GM19025 (cell line): ENCODE data around the gene PTPRG.

Experiments
- ATAC-seq: cut with Tn5 transposase; IDR thresholded peaks from one replicate; pipeline ENCODE4 v1.9.1; 2021; ENCODE audit warnings: mild to moderate bottlenecking, low read depth, moderate library complexity; ENCODE audit not compliant: unreplicated experiment

The PTPRG gene

GRCh38 chr3:61646851-61647525 is 85.6 kb downstream of the PTPRG start:
- ATAC-seq = no peak

GRCh38 chr3:61648481-61648880 is 87.1 kb downstream of the PTPRG start:
- no peak for ATAC-seq

GRCh38 chr3:61649381-61650170 is 88.2 kb downstream of the PTPRG start:
- no peak for ATAC-seq

- ATAC-seq = no peak
These were observed 88.9 kb downstream of the PTPRG start for GRCh38 chr3:61650276-61650675.

GRCh38 chr3:61650719-61651410 is 89.5 kb downstream of the PTPRG start:
- no peak for ATAC-seq

GRCh38 chr3:61657689-61658088 is 96.3 kb downstream of the PTPRG start:
- ATAC-seq = no peak

GRCh38 chr3:61662861-61663260 is 101.5 kb downstream of the PTPRG start:
- ATAC-seq = no peak

GRCh38 chr3:61663356-61664104 is 102.2 kb downstream of the PTPRG start:
- no peak for ATAC-seq

GRCh38 chr3:61664105-61664482 is 102.7 kb downstream of the PTPRG start:
- ATAC-seq = no peak

GRCh38 chr3:61665121-61665520 is 103.8 kb downstream of the PTPRG start:
- ATAC-seq = no peak

- no peak for ATAC-seq
These were observed 104.6 kb downstream of the PTPRG start for GRCh38 chr3:61665987-61666386.

GRCh38 chr3:61666615-61667330 is 105.4 kb downstream of the PTPRG start:
- ATAC-seq = no peak

GRCh38 chr3:61667383-61667782 is 106.0 kb downstream of the PTPRG start:
- ATAC-seq = no peak

- no peak for ATAC-seq
These were observed 106.4 kb downstream of the PTPRG start for GRCh38 chr3:61667814-61668213.

- no peak for ATAC-seq
These were observed 107.0 kb downstream of the PTPRG start for GRCh38 chr3:61668317-61668864.

GRCh38 chr3:61669203-61669602 is 107.8 kb downstream of the PTPRG start:
- ATAC-seq = no peak

GRCh38 chr3:61669668-61670299 is 108.4 kb downstream of the PTPRG start:
- no peak for ATAC-seq

- no peak for ATAC-seq
These were observed 112.3 kb downstream of the PTPRG start for GRCh38 chr3:61673651-61674050.

- ATAC-seq = no peak
These were observed 113.2 kb downstream of the PTPRG start for GRCh38 chr3:61674596-61674995.
